ENCODE results near the gene UHMK1. TPM values are rescaled to one million over a fixed set of nuclear protein-coding genes. Genes with fewer than 3 reads are reported as not detected.
"Not testable (repeated sequence)": the region's sequence is repeated elsewhere in the genome, so short reads cannot be mapped to it uniquely, and the experiment has no call there.

UHMK1 gene
- polyA plus RNA-seq, 1 experiment, result 48.2 TPM

DNA sequence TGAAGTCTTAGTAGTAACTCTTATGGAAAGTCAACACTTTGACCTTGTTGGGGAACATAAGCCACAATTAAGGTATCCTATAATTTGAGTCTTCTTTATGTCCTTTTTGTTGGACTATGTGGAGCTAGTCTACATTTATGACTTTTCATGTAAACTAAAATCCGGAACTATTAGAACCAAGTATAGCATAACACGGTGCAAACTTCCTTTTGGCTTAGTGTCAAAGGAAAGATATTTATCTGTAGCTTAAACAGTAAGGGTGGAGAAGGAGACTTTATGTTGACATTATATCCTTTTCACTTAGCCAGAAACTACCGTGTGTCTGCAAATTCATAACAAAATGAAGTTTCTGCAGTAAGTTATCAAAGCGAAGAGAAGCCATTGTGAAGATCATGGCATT lies 71.2 kb downstream of the UHMK1 start:
- TF ChIP-seq, protein P1, sequence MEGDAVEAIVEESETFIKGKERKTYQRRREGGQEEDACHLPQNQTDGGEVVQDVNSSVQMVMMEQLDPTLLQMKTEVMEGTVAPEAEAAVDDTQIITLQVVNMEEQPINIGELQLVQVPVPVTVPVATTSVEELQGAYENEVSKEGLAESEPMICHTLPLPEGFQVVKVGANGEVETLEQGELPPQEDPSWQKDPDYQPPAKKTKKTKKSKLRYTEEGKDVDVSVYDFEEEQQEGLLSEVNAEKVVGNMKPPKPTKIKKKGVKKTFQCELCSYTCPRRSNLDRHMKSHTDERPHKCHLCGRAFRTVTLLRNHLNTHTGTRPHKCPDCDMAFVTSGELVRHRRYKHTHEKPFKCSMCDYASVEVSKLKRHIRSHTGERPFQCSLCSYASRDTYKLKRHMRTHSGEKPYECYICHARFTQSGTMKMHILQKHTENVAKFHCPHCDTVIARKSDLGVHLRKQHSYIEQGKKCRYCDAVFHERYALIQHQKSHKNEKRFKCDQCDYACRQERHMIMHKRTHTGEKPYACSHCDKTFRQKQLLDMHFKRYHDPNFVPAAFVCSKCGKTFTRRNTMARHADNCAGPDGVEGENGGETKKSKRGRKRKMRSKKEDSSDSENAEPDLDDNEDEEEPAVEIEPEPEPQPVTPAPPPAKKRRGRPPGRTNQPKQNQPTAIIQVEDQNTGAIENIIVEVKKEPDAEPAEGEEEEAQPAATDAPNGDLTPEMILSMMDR (IDR thresholded peaks at IDR 0.05; ENCODE audit: low read depth, low read length), result no peak
- no peak for DNase-seq (ENCODE audit: low read depth, low spot score)
- no peak overlapping the region for H3K4me3 ChIP-seq (ENCODE audit: low read depth, low read length)
- ChIA-PET CTCF (interaction anchor here (0.6 to 1.8 kb wide), 5 partner anchors 9 to 231 kb away, joined by 3 to 7 read pairs (median 4); no protein-coding TSS in a partner anchor), POLR2A (no interaction called here)
- no peaks in the 10 kb centered on the region for H3K9me3 ChIP-seq (ENCODE audit: control insufficient read depth, insufficient read depth, low read length)
- no peak overlapping the region for H3K27ac ChIP-seq (ENCODE audit: low read depth, low read length)
- H3K27me3 ChIP-seq (ENCODE audit: control insufficient read depth, insufficient read depth, low read length), result no peaks in the 10 kb centered on the region

DNA sequence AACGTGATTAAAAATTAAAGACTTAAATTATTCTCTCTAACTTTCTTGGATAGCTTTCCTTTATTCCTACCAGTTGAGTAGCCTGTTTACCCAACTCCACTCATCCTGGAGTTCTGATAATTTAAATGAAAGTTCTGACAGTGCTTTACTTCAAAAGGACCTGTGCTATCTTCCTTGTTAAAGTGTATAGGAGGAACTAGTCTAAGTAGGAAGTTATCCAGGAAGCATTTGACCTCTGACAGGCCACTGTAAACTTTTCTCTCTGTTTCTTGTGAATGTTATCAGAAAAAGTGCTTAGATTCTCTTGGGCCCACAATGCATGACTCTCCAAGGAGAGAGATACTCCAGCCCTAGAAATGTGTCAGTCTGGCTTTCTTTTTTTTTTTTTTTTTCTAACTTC lies 73.1 kb downstream of the UHMK1 start:
- TF ChIP-seq, protein P1 (IDR thresholded peaks at IDR 0.05; ENCODE audit: low read depth, low read length), result no peak
- no peak for DNase-seq (ENCODE audit: low read depth, low spot score)
- Histone ChIP-seq H3K9me3 (ENCODE audit: control insufficient read depth, insufficient read depth, low read length) (no peaks in the 10 kb centered on the region), H3K27ac (ENCODE audit: low read depth, low read length) (no peak overlapping the region), H3K27me3 (ENCODE audit: control insufficient read depth, insufficient read depth, low read length) (no peaks in the 10 kb centered on the region), H3K4me3 (ENCODE audit: low read depth, low read length) (no peak overlapping the region)
- POLR2A ChIA-PET, result no interaction called here
- CTCF ChIA-PET, result interaction anchor here (0.8 to 3.5 kb wide), 3 partner anchors 43 to 229 kb away, joined by 3 to 12 read pairs (median 3); no protein-coding TSS in a partner anchor

- not testable (repeated sequence) for H3K9me3 ChIP-seq (ENCODE audit: control insufficient read depth, insufficient read depth, low read length); H3K27me3 ChIP-seq (ENCODE audit: control insufficient read depth, insufficient read depth, low read length); H3K27ac ChIP-seq (ENCODE audit: low read depth, low read length); DNase-seq (ENCODE audit: low read depth, low spot score); H3K4me3 ChIP-seq (ENCODE audit: low read depth, low read length)
- POLR2A ChIA-PET, result interaction anchor here (0.6 kb wide), 1 partner anchor 125 kb away, joined by 3 read pairs; no protein-coding TSS in a partner anchor
- CTCF ChIA-PET, result interaction anchor here (0.6 to 3.5 kb wide), 3 partner anchors 29 to 66 kb away, joined by 3 to 12 read pairs (median 3); no protein-coding TSS in a partner anchor
Observed at GRCh38 chr1:162571121-162571520, 73.5 kb downstream of the UHMK1 start.

DNA sequence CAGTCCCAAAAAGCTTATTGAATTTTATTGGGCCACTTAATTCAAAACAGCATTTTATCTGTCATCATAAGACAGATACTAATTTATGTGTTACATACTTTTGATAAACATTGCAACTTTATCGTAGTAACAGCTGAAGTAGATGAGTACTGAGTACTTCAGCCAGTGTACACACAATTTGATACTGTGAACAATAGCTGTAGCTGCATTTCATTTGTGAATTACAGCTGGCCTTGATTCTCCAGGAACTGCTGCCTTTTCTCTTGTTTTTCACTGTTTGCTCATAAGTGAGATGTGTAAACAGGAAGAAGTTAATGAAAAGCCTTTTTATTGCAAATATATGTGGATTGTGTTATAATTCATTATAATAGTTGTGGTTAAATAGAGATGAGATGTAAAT lies 74.1 kb downstream of the UHMK1 start:
- POLR2A ChIA-PET, result interaction anchor here (0.6 to 1.2 kb wide), 3 partner anchors 9 to 125 kb away, joined by 3 to 4 read pairs (median 3); partner anchors contain the start of gene UAP1
- Histone ChIP-seq H3K27me3 (ENCODE audit: control insufficient read depth, insufficient read depth, low read length) (no peaks in the 10 kb centered on the region), H3K9me3 (ENCODE audit: control insufficient read depth, insufficient read depth, low read length) (no peaks in the 10 kb centered on the region), H3K4me3 (ENCODE audit: low read depth, low read length) (no peak overlapping the region), H3K27ac (ENCODE audit: low read depth, low read length) (no peak overlapping the region)
- no peak for DNase-seq (ENCODE audit: low read depth, low spot score)
- TF ChIP-seq, protein P1 (IDR thresholded peaks at IDR 0.05; ENCODE audit: low read depth, low read length), result no peak
- CTCF ChIA-PET, result interaction anchor here (0.6 to 3.5 kb wide), 3 partner anchors 30 to 67 kb away, joined by 3 to 12 read pairs (median 3); no protein-coding TSS in a partner anchor

DNA sequence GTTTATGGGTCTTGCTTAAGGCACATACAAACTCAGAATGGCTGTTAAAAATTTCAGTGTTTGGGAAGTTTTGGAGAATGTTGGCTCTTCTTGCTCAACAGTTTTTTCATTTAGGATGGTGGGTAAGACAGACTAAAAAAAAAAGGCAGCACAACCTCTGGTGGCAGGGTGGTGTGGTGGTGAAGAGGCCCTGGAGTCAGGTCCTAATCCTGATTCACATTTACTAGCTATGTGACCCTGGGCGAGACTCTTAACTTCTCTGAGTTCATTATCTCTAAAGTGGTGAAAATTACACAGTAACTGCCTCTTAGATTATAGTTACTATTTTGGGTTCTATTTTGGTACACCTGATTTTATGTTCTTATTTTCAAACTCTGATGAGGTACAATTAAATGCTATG lies 75.5 kb downstream of the UHMK1 start:
- ChIA-PET POLR2A (no interaction called here), CTCF (interaction anchor here (0.9 to 3.5 kb wide), 3 partner anchors 11 to 227 kb away, joined by 3 to 12 read pairs (median 3); no protein-coding TSS in a partner anchor)
- no peak overlapping the region for H3K4me3 ChIP-seq (ENCODE audit: low read depth, low read length)
- no peaks in the 10 kb centered on the region for H3K27me3 ChIP-seq (ENCODE audit: control insufficient read depth, insufficient read depth, low read length)
- H3K9me3 ChIP-seq (ENCODE audit: control insufficient read depth, insufficient read depth, low read length), result no peaks in the 10 kb centered on the region
- DNase-seq (ENCODE audit: low read depth, low spot score), result no peak
- TF ChIP-seq, protein P1 (IDR thresholded peaks at IDR 0.05; ENCODE audit: low read depth, low read length), result no peak
- no peak overlapping the region for H3K27ac ChIP-seq (ENCODE audit: low read depth, low read length)

All from AG04450 (cell line).